ENCODE results near the gene BTC.

BTC gene

DNA sequence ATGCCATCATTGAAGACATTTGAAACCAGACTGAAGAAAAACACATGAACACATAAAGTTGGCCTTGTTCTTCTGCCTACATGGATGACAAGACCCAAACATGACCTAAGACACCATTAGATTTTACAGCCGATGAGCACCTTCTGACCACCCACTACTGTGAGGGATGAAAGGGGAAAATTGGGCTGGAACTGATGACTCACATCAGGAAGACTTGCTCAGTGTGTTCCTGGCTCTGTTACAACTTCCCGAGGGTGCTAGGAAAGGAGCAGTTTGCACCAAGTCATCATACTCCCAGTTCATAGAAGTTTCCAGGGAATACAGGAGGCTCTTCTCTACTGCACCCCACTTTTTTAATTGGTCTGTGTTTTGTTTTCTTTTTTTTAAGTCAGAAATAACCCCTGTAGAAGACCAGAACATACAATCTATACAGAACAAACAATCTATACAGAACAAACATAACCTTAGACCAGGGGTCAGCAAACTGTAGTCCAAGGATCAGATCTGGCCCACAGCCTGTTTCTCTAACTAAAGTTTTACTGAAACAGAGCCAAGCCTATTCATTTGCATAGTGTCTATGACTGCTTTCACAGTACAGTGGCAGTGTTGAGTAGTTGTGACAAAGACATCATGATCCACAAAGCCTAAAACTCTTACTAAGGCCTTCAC is 25.3 kb downstream of the BTC start:
- DNase-seq (ENCODE audit: low read depth): peak; percentile 5
- H3K4me3 ChIP-seq (ENCODE audit: low read depth, low read length): no peak overlapping the region
- TF ChIP-seq, protein P1, sequence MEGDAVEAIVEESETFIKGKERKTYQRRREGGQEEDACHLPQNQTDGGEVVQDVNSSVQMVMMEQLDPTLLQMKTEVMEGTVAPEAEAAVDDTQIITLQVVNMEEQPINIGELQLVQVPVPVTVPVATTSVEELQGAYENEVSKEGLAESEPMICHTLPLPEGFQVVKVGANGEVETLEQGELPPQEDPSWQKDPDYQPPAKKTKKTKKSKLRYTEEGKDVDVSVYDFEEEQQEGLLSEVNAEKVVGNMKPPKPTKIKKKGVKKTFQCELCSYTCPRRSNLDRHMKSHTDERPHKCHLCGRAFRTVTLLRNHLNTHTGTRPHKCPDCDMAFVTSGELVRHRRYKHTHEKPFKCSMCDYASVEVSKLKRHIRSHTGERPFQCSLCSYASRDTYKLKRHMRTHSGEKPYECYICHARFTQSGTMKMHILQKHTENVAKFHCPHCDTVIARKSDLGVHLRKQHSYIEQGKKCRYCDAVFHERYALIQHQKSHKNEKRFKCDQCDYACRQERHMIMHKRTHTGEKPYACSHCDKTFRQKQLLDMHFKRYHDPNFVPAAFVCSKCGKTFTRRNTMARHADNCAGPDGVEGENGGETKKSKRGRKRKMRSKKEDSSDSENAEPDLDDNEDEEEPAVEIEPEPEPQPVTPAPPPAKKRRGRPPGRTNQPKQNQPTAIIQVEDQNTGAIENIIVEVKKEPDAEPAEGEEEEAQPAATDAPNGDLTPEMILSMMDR (IDR thresholded peaks at IDR 0.05; ENCODE audit: insufficient read depth, low read depth, low read length, missing control alignments): no peak

DNA sequence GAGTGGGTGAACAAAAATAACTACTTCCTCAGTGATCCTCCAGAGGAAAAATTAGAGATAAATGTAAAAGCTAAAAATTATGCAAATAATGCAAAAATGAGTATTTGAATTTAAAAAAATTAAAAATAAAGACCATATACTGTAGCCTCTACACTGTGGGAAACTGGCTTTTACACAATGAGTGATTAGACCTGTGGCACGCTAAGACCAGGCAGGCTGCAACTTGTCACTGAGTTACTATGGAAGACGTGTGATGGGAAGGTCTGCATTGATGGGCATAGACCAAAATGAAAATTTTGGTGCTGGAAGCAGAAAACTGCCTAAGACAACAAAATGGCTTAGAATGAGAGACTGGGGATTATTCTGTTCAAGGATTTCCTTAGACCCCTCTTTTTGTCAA is 30.2 kb downstream of the BTC start:
- no peak for DNase-seq (ENCODE audit: low read depth)
- TF ChIP-seq, protein P1 (IDR thresholded peaks at IDR 0.05; ENCODE audit: insufficient read depth, low read depth, low read length, missing control alignments): no peak
- H3K4me3 ChIP-seq (ENCODE audit: low read depth, low read length): no peak overlapping the region

DNA sequence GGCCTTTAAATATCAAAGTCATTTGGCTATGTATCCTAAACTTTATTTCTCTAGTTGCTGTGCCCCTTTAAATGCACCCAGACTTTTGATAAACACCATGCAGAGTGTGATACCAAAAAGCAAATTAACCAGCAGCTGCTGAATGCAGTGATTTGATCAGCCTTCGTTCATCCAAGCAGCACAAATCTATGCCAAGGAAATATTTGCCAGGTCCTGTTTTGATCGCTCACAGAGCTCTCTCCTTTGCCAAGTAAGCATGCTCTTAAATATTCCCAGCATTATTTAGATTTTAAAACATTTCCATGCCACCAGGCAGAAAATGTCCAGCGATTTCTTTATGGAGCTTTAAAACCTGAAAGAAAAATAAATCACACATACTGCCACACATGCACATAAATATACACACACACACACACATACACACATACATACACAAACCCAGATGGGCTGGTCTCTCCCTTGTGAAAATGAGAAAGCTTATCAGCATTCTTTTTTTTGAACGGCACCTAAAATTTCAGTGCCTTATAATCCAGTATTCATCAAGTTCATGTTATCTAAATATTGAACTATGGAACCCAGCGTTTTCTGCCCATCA is 35.7 kb downstream of the BTC start:
- DNase-seq (ENCODE audit: low read depth): no peak
- TF ChIP-seq, protein P1 (IDR thresholded peaks at IDR 0.05; ENCODE audit: insufficient read depth, low read depth, low read length, missing control alignments): no peak
- H3K4me3 ChIP-seq (ENCODE audit: low read depth, low read length): no peak overlapping the region

DNA sequence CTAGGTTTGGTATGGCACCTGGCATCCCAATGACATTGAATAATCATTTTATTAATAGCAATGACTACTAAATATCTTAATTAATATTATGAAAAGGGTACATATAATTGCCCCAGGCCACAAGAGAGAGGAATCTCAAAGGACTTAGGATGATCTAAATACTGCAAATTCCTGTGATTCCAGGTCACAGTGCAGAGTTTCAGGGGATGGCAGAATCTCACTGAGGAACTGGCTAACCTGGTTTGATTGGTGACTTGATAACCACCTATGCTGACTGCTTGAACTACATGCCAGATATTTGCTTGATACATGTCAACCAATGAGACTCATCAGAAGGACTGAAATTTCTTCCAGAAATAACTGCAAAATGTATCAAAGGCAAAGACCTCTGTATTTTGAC is 37.2 kb downstream of the BTC start:
- TF ChIP-seq, protein P1 (IDR thresholded peaks at IDR 0.05; ENCODE audit: insufficient read depth, low read depth, low read length, missing control alignments): no peak
- H3K4me3 ChIP-seq (ENCODE audit: low read depth, low read length): no peak overlapping the region
- DNase-seq (ENCODE audit: low read depth): no peak

DNA sequence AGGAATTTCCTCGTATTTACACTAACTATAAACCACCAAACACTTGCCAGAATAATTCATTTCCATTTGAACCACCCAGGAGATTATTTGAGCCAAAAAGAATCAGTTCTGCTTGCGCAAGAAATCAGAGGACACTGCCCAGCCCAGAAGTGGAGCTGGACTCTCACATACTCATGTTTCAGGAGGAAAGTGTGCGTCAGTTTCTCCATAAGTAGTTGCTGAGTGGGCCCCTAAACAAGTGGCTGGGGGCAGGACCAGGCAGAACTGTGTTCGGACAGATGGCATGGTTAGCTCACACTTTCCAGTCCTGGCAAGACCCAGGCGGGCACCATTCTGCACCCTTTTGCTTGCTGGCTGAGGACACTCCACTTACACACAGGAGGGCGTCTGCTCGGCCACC is 38.8 kb downstream of the BTC start:
- TF ChIP-seq, protein P1 (IDR thresholded peaks at IDR 0.05; ENCODE audit: insufficient read depth, low read depth, low read length, missing control alignments): no peak
- DNase-seq (ENCODE audit: low read depth): no peak
- no peak overlapping the region for H3K4me3 ChIP-seq (ENCODE audit: low read depth, low read length)

DNA sequence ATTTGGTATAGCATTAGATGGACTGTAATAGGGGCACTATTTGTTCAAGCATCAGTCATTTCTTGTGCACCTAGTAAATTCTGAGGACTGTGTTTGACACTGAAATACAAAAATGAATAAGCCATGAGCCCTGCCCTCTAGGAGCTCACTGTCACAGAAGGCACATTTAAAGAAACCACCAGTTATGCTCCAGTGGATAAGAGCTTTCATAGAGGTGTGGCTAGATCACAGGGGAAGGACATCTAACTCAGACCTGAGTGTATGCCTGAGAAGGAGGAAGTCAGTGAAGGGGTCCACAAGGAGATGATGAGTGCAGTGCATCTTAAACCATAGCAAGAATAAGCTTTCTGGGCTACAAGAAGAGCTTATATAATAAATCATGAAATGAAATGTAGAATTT is 40.1 kb downstream of the BTC start:
- H3K4me3 ChIP-seq (ENCODE audit: low read depth, low read length): no peak overlapping the region
- TF ChIP-seq, protein P1 (IDR thresholded peaks at IDR 0.05; ENCODE audit: insufficient read depth, low read depth, low read length, missing control alignments): no peak
- DNase-seq (ENCODE audit: low read depth): peak; percentile 30

DNA sequence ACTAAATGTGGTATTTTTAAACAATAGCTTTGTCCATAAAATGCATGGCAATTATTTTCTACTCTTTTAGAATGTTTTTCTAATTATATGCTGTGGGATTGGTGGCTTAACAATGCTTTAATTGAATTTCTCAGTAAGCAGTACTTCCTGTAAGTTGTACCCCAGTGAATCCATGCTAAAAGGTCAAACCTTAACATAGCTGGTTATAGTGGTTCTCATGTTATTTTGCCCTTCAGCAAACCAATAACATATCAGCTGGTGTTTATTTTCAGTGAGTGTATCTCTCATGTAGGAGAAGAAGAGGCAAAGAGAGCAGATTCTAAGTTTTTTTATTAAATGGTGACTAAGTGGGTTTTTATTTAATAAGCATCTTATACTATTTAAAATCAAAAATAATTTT is 41.5 kb downstream of the BTC start:
- TF ChIP-seq, protein P1 (IDR thresholded peaks at IDR 0.05; ENCODE audit: insufficient read depth, low read depth, low read length, missing control alignments): no peak
- DNase-seq (ENCODE audit: low read depth): no peak
- H3K4me3 ChIP-seq (ENCODE audit: low read depth, low read length): no peak overlapping the region
